GM19324 (cell line): ENCODE results near the gene PGLYRP4.

Source experiments
- ATAC-seq: cut with Tn5 transposase; IDR thresholded peaks from one replicate; pipeline ENCODE4 v1.9.1; 2021; ENCODE audit warnings: mild to moderate bottlenecking, moderate library complexity; ENCODE audit not compliant: unreplicated experiment, low FRiP score

PGLYRP4 gene

DNA sequence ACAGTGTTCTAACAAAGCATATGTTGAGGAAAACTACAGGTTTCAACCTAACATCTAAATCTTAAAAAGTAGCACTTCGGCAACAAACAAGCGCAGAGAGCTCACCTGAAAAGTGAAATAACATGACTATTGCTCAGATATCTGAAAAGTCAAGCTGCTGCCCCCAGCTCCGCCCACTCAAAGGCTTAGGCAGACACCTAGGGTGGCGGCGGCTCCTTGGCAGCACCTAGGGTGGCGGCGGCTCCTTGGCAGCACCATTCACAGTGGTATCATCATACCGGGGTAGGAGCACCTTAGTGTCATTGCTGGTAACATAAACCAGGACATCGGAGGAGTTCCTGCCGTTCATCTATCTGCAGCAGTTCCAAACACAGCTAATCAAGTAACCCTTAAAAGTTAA lies 30.9 kb upstream of the PGLYRP4 start:
- no peak for ATAC-seq

DNA sequence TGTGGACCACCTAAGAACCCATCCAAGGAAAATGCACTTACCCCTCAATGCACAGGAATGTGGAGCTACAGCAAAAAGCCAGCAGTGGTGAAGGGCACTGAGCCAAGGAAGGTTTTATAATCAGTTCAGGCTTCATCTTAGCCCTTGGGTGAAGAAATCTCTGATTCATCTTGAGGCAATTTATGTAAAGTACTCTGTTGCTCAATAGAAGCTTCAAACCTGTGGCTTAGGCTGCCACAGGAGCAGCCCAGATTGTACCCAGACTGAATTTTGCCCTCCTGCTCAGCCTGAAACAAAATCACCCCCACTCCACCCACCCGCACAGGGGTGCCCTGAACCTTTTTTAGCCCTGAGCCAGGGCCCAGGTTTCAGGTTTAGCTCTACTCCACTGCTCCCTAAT lies 26.9 kb upstream of the PGLYRP4 start, which contains the start of gene S100A12:
Gene S100A12, minus strand, starts transcription at position 111 of the 400 bp plus-strand sequence. CDS start 1,029 bp downstream, outside the sequence.
- no peak for ATAC-seq

DNA sequence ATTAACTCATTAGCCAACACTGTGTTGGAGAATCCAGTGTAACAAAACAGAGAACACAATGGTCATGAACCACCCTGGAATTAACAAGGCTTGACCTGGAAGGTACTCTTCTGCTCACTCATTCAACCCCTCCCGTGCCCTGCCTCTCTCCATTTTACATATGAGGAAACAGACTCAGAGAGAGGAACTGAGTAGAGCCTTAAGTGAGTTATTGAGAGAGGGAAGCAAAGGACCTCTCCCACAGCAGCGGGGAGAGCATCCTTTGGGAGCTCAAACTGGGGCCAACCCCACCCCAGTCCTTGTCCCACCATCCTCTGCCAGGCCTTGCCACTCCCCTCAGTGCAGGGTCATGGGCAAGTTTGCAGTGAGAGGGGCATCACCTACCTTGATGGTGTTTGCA lies 25.4 kb upstream of the PGLYRP4 start:
- ATAC-seq = no peak

DNA sequence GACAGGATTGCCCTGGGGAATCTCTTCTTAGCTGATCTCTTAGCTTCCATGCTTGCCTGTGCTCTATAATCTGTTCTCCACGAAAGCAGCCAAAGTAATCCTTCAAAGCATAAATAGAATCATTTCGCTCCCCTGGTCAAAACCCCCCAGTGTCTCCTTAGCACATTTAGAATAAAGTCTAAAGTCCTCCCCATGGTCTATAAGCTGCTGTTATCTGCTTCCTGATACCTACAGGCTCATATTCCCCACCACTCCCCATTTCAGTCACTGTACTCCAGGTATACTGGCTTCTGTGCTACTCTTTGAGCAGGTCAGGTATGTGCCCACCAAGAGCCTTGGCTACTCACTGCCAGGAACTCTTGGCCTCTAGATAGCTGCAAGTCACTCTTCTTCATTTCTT lies 23.9 kb upstream of the PGLYRP4 start:
- ATAC-seq = no peak

DNA sequence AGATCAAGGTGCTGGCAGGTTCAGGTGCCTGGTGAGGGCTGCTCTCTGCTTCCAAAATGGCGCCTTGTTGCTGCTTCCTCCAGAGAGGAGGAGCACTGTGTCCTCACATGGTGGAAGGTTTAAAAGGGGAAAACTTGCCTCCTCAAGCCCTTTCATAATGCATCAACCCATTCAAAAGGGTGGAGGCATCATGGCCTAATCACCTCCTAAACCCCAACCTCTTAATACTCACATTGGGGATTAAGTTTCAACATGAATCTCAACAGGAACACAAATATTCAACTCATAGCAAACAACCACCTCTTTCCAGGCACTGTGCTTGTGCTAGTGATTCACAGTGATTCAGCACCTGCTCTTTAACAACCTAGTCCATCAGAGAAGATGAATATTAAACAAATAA lies 22.6 kb upstream of the PGLYRP4 start:
- ATAC-seq = no peak

DNA sequence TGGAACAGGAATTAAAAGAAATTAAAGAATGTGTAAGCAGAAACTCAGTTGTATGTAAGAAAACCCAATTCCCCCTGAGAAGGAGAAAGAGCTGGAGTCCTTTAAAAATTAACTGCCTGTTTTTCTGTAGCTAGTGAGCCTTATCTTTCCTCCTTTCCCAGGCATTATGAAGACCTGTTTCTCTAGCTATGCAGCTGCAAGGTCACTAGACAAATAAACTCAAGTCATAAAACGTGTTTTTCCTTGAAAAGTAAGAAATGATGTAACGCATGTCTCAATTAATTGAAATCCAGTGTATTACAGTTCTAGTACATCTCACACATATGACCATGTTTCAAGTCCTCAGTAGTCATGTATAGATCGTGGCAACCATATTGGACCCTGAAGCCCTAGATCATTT lies 21.5 kb upstream of the PGLYRP4 start:
- ATAC-seq = no peak

DNA sequence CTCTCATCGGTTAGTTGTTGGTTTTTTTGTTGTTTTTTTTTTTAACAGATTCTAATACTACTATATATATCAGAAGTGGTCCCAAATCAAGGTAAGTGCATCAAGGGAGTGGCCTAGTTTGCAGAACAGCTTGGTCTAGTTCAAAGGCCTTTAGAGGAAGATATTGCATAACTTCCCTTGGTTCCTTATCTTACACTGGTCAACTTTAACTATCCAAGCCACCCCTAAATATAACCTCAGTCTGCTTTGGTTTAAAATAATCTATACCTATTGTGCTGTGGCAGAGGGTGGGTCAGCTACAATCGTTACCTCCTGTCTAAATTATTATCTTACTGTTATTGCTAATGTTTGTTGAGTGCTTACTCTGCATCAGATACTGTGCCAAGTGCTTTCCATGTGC lies 19.9 kb upstream of the PGLYRP4 start:
- no peak for ATAC-seq

DNA sequence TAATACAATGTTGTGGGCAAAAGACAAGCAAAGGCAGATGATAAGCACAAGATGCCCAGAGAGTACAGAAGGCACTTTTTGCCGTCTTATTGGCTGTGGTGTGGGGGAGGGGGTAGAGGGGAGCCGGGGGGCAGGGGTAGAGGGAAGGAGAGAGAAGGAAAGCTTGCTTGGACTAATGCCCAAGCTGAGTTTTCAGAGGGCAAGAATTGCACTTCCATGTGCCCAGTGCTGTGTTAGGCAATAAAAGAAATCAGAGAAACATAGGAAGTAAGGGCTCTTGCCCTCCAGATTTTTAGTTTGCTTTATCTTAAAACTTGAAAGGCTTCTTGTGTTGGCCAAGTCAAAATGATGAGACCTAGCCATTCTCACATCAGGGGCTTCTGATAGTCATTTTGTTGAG lies 18.4 kb upstream of the PGLYRP4 start:
- ATAC-seq = no peak

DNA sequence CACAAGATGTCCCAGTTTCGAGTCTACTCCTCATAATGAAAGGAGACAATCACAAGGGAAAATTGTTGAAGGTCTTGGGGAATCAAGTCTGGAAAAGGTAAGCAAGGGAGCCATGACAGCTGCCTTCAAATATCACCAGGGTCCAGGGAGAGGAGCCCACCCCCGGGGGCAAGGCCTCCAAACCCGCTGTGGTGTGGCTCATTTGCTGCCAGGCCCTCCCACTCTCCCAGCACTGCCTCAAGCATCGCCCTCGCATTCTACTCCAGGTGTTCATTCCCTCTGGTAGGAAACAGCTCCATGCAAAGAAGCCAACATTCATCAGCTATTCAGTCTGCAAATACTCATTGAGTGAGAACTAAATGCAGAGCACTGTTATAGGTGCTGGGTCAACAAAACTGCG lies 17.6 kb upstream of the PGLYRP4 start:
- ATAC-seq = no peak

DNA sequence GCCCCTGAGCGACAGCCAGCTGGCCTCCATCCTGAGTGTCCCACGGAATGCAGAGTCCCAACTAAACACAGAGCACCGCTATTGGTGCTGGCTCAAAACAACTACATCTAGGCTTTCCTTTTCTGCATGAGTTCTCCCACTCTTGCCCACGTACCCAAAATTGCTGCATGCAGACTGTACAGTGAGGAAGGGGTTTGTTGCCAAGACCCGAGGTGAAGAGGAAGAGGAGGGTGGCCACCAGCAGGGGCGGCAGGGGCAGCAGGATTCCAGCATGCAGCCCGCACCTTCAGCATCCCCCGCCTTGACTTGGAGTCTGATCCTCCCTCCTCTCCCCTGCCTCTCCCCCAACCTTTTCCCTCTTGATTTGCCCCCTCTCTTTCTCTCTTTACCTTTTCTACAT lies 17.1 kb upstream of the PGLYRP4 start:
- no peak for ATAC-seq

DNA sequence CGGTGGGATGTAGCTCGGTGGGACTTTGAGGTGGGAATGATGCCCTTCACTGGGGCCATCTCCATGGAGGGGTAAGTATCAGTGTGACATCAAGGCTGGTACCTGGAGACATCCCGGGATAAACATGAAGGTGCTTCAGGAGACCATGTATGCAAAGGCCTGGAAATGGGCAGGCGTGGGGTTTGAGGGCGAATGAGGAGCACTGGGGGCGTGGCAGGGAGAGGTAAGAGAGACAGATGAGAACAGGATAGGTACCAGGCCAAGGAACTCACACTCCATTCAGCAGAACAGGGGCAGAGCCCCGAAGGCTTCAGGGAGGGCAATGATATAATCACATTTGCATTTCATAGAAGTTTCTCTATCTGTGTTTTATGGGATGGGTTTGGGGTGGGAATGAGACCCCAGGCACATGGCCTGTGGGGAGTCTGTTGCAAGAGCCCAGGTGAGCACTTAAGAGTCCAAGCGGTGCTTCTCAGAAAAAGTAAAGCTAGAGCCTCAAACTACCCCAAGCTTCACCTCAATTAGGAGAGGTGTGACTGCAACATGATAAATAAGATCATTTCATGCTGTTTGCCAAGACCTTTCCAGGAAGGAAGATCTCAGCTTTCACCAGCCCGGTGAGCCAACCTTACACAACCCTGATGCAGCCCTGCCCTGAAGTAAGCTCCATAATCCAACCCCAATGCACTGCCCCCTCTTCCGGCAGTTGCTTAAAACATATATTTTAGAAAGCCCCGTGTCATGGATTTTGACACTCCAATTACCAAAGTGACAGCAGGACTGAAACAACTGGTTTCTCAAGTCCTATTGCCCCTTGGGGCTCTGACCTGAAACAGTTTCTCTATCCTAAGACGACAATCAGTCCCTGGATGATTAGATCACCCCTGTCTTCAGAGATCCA lies 16.4 kb upstream of the PGLYRP4 start:
- no peak for ATAC-seq

DNA sequence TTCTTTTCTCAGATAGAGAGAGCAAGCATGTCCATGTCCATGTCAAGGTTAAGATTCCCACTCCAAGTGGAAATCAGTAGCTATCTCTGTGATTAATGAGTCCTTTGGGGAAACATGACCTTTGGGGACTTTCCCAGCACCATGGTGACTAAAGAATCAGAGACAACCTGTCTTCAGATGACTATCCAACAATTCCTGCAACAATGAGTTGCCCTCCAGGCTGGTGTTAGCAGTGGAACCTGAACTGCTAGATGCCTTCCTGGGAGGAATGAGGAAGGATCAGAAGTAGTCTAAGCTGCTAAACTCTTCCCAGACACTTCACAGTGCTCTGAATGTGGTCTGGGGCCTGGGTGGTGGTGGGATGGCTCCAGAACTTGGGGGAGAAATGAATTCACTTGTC lies 15.5 kb upstream of the PGLYRP4 start:
- no peak for ATAC-seq

DNA sequence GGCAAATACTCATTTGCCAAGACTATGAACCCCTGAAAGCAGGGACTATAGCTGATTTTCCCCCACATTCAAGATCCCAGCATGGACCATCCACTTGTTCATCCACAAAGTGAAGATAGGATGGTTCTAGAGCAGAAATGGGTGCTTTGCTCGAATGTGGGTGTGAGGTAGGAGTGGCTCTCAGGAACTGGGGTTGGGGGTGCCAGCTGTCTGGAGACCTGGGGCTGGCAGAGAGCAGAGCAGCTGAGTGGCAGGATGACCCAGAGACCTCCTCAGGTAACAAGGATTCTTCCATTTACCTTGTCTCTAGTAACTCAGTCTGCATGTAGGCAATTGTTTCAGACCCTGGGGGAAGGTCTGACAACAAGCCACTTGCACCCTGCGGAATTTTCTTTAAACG lies 15.0 kb upstream of the PGLYRP4 start:
- no peak for ATAC-seq

DNA sequence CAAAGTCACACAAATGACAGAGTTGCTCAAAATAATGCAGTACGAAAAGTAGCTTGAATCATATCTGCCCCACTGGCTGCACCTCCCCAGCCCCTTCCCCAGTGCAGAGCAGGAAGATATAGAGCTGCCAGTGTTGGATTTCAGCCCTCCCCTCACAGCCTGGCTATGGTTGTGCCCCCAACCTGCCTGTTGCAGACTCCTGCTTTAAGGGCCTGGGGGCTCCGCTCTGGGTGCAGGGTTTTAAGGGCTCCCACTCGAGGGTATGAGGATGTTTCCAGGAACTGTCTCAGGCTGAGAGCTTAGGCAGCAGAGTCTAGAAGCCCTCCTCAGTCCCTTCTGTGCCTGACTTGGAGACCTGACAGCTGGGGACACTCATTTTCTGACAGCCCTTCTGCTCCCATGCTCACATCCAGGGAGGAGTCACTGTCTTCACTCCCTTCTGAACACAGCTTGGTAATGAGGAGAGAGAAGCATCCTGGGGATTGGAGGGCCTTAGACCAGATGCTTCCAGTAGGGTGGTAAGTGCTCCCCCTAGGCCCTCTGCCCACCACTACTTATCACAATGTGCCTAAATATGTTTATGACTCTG lies 13.6 kb upstream of the PGLYRP4 start:
- ATAC-seq = no peak

DNA sequence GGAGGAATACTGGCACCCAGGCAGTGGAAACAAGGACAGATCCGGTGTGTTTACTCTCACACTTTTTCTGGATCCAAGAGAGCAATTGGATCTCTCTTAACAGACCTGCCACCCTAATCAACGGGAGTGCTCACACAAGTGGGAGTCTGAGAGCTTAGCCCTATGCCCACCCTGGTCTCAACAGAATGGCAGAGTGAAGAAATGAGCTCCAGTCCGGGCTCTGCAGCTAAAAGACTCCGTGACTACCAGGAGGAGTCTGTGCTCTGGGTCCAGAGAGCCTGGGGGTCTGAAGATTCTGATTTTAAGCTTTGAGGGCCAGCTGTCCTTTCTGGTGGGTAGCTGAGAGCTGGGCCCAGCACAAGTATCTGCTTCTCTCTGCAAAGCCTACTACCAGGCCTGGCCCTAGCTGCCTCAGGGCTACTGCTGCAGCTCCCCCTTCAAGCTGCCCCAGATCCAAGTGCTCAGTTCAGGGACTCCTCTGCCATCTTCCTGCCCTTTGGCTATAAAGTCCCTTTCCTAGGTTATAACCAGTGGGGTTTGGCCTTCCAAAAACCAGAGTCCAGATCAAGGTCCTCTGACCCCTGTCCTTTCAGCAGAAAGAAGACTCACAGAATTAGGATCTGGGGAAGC lies 13.0 kb upstream of the PGLYRP4 start:
- ATAC-seq = no peak

DNA sequence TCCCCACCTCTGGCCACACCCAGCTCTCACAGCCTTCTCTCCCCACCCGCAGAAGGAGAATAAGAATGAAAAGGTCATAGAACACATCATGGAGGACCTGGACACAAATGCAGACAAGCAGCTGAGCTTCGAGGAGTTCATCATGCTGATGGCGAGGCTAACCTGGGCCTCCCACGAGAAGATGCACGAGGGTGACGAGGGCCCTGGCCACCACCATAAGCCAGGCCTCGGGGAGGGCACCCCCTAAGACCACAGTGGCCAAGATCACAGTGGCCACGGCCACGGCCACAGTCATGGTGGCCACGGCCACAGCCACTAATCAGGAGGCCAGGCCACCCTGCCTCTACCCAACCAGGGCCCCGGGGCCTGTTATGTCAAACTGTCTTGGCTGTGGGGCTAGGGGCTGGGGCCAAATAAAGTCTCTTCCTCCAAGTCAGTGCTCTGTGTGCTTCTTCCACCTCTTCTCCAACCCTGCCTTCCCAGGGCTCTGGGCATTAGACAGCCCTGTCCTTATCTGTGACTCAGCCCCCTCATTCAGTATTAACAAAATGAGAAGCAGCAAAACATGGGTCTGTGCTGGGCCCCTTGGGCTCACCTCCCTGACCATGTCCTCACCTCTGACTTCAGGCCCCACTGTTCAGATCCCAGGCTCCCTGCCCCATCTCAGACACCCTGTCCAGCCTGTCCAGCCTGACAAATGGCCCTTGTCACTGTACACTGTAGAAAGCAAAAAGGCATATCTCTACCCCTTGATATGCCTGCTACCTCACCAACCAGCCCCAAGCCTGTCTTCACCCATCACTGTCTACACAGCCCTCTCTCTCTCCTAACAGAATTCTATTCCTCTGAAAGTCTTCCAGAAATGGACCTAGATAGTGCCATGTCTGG lies 12.2 kb upstream of the PGLYRP4 start:
- no peak for ATAC-seq

DNA sequence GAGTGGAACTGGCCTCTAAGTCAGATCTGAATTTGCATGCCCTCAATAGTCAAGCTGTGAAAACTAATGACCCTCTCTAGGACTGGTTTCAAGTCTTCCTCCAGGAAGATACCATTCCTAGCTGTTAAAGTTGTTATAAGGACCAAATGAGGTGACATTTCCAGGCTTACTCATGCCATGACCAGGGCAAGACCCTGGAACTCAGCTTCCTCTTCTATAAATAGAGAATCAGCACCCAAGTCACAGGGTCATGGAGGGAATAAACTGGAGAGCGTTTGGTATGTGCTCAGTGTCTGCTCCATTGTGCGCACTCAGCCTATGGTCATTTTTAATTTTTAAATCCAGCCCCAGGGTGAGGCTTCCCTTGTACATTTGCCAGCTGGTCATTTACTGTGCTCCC lies 11.5 kb upstream of the PGLYRP4 start:
- ATAC-seq = no peak

DNA sequence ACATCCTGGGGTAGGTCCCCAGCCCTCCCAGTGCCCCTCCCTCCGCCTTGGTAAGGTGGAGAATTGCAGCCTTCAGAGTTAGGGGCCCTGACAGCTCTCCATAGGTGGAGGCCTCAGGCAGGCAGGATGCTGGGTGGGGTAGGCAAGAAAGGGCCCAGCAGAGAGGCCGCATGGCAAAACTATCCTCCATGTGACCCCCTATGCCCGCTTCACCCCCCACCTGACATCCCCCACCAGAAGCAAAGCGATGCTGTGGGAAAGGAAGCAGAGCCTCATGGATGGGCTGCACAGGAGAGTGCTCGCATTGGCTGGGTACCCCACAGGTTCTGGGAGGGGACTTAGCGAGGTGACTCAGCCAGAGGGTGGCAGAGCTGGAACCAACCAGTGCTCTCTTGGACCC lies 10.6 kb upstream of the PGLYRP4 start:
- no peak for ATAC-seq

DNA sequence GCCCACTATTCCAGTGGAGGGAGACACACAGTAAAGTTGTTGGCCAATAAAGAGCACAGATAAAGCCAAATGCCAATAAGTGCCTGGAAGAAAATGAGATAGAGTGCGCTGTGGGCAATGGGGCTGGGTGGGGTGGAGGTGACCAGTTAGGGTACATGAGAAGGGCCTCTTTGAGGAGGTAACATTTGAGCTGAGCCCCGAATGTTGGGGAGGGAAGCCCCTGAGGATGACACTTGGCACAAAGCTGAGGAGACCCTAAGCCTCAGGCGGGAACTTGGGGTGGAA lies 10.0 kb upstream of the PGLYRP4 start:
- ATAC-seq = no peak

DNA sequence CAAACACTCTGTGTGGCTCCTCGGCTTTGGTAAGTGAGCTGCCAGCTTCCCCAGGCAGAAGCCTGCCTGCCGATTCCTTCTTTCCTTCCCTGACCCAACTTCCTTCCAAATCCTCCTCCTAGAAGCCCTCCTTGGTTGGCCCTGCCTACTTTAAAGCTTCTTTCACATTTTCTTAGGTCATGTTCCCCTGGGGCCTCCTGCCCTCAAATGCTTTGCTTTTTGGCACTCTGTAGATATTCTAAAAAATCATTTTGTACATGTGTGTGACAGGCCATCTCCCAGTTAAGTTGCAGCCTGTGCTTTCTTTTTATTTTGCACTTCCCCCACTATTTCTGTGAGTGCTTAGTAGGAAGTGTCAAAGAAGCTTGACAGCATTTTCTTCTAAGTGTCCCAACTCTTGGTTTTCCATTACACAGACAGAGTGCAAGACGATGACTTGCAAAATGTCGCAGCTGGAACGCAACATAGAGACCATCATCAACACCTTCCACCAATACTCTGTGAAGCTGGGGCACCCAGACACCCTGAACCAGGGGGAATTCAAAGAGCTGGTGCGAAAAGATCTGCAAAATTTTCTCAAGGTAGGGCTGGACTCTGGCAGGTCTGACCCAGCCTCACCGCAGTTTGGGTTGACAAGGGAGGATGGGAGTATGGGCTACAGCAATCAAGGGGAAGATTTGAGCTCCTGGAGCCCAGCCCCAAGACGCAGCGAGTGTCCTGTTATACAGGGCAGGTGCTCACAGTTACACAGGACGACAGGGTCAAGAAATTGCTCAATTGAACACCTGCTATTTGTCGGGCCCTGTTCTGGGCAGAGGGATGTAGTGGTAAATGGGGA lies 9.4 kb upstream of the PGLYRP4 start, which contains the start of gene S100A9:
Gene S100A9, plus strand, starts transcription at position 2 of the 838 bp plus-strand sequence. Its CDS starts 430 bp downstream, at position 432.
- no peak for ATAC-seq
